Hematopoietic multipotent progenitor cell treated with erythropoietin and hydrocortisone succinate and interleukin-3 and kit ligand, for 15 days (in vitro differentiated cells): Measurements from ENCODE around the gene OR6Y1.

Experiments used
- DNase-seq: peaks from one replicate; pipeline ENCODE4 v3.0.0-alpha.2; 2015; ENCODE audit warnings: low spot score

The OR6Y1 gene

GRCh38 chr1:158506369-158506987 is 47.7 kb downstream of the OR6Y1 start:
- DNase-seq = peak; percentile 37

GRCh38 chr1:158496374-158496773 is 57.8 kb downstream of the OR6Y1 start:
- DNase-seq = no peak

GRCh38 chr1:158494796-158495195 is 59.4 kb downstream of the OR6Y1 start:
- DNase-seq = no peak
